ENCODE results near the gene FOSL1. TPM values are rescaled to one million over a fixed set of nuclear protein-coding genes. Genes with fewer than 3 reads are reported as not detected.

FOSL1 gene
- total RNA-seq, 1 experiment from 2014 or later: 125 TPM

- peaks cover 2 to 9% of the 10 kb centered on the region in 2 experiments; a peak in 3 of 4 replicates for H3K4me1 ChIP-seq (ENCODE audit: control insufficient read depth in 1 of 2, insufficient read depth in 2 of 2, low read length in 2 of 2)
- intact Hi-C loops (cut with micrococcal nuclease): no loop called here
- ChIA-PET POLR2A (no interaction called here), RAD21 (ENCODE audit: low non-redundant PET in 1 of 2, low total read pairs in 2 of 2, uncharacterized antibody in 2 of 2, unreplicated experiment in 2 of 2) (no interaction called here), CTCF (no interaction called here)
- ATAC-seq: no peak
- no TSS peak for BruUV-seq (replicated peaks)
- H3K4me3 ChIP-seq (replicated peaks in 1 of 2; ENCODE audit: low read depth in 1 of 2, low read length in 2 of 2): no peak overlapping the region
- no peak overlapping the region for H3K9ac ChIP-seq (ENCODE audit: low read length)
- peaks cover 15% of the 10 kb centered on the region; the same call in 1 of the 2 replicates for H3K79me2 ChIP-seq (ENCODE audit: insufficient read depth, low read length)
- H3K36me3 ChIP-seq (ENCODE audit: control insufficient read depth in 1 of 2, insufficient read depth in 2 of 2, low read length in 2 of 2): peaks cover 5 to 29% of the 10 kb centered on the region in 2 experiments; a peak in 2 of 4 replicates
- no peak overlapping the region for H2AFZ ChIP-seq (ENCODE audit: low read depth, low read length, poor library complexity, severe bottlenecking)
- H3K9me3 ChIP-seq (ENCODE audit: control insufficient read depth in 1 of 2, insufficient read depth in 1 of 2, low read depth in 1 of 2, low read length in 2 of 2): no peaks in the 10 kb centered on the region
- no peak for DNase-seq (ENCODE audit: low read depth, low spot score)
- no peaks in the 10 kb centered on the region for H3K9me2 ChIP-seq (ENCODE audit: insufficient read depth)
- H3K4me2 ChIP-seq (ENCODE audit: low read length): no peak overlapping the region
- TF ChIP-seq FOSL1 (IDR thresholded peaks at IDR 0.05; ENCODE audit: low read depth) (no peak), MAX (IDR thresholded peaks at IDR 0.05) (no peak), ATF3 (IDR thresholded peaks at IDR 0.05) (no peak), JUND (IDR thresholded peaks at IDR 0.05) (no peak), EZH2 (IDR thresholded peaks at IDR 0.05) (no peak)
- H3K27ac ChIP-seq (ENCODE audit: low read depth, low read length): no peak overlapping the region
- no peaks in the 10 kb centered on the region for H4K20me1 ChIP-seq (ENCODE audit: insufficient read depth)
- no peaks in the 10 kb centered on the region for H3K27me3 ChIP-seq (ENCODE audit: insufficient read depth, low read length)
Measured at GRCh38 chr11:65880027-65880426, 20.2 kb downstream of the FOSL1 start.

- Histone ChIP-seq H3K27ac (ENCODE audit: low read depth, low read length) (no peak within 1 kb of the TSS), H3K4me2 (ENCODE audit: low read length) (no peak within 1 kb of the TSS), H3K9me2 (ENCODE audit: insufficient read depth) (no peaks in the 10 kb centered on the region), H3K9ac (ENCODE audit: low read length) (no peak within 1 kb of the TSS), H3K27me3 (ENCODE audit: insufficient read depth, low read length) (no peaks in the 10 kb centered on the region), H3K4me3 (replicated peaks in 1 of 2; ENCODE audit: low read depth in 1 of 2, low read length in 2 of 2) (no peak within 1 kb of the TSS), H4K20me1 (ENCODE audit: insufficient read depth) (no peaks in the 10 kb centered on the region), H3K79me2 (ENCODE audit: insufficient read depth, low read length) (peaks cover 12% of the 10 kb centered on the region; the same call in 1 of the 2 replicates), H3K9me3 (ENCODE audit: control insufficient read depth in 1 of 2, insufficient read depth in 1 of 2, low read depth in 1 of 2, low read length in 2 of 2) (no peaks in the 10 kb centered on the region), H3K4me1 (ENCODE audit: control insufficient read depth in 1 of 2, insufficient read depth in 2 of 2, low read length in 2 of 2) (peaks cover 2 to 5% of the 10 kb centered on the region in 2 experiments; a peak in 2 of 4 replicates), H2AFZ (ENCODE audit: low read depth, low read length, poor library complexity, severe bottlenecking) (no peak within 1 kb of the TSS), H3K36me3 (ENCODE audit: control insufficient read depth in 1 of 2, insufficient read depth in 2 of 2, low read length in 2 of 2) (peaks cover 5 to 25% of the 10 kb centered on the region in 2 experiments; a peak in 2 of 4 replicates)
- RAD21 ChIA-PET (ENCODE audit: low non-redundant PET in 1 of 2, low total read pairs in 2 of 2, uncharacterized antibody in 2 of 2, unreplicated experiment in 2 of 2): no interaction called here
- ATAC-seq: no peak
- intact Hi-C loops (cut with micrococcal nuclease): no loop called here
- CTCF ChIA-PET: interaction anchor here (1.1 kb wide), 1 partner anchor 8 kb away, joined by 4 read pairs; the partner anchor contains the start of gene FIBP
- no TSS peak for BruUV-seq (replicated peaks)
- DNase-seq (ENCODE audit: low read depth, low spot score): no peak
- POLR2A ChIA-PET: no interaction called here
- TF ChIP-seq YY1 (IDR thresholded peaks at IDR 0.05; ENCODE audit: extremely low read depth, insufficient replicate concordance, low read depth, low read length): no peak
- no peak for TF ChIP-seq ZBTB33 (IDR thresholded peaks at IDR 0.05; ENCODE audit: extremely low read depth, insufficient replicate concordance, low read length)
- no peak for TF ChIP-seq RAD21 (IDR thresholded peaks at IDR 0.05; ENCODE audit: low read depth)
- no peak for TF ChIP-seq CBX3 (IDR thresholded peaks at IDR 0.05; ENCODE audit: low read depth)
- TF ChIP-seq REST (IDR thresholded peaks at IDR 0.05; ENCODE audit: low read depth): no peak
- TF ChIP-seq MAX (IDR thresholded peaks at IDR 0.05): no peak
- no peak for TF ChIP-seq SRF (IDR thresholded peaks at IDR 0.05; ENCODE audit: low read depth)
- TF ChIP-seq ELF1 (IDR thresholded peaks at IDR 0.05; ENCODE audit: borderline replicate concordance, low read depth): no peak
- TF ChIP-seq SIN3A (IDR thresholded peaks at IDR 0.05; ENCODE audit: low read depth): no peak
- no peak for TF ChIP-seq EZH2phosphoT487 (IDR thresholded peaks at IDR 0.05; ENCODE audit: borderline replicate concordance)
- TF ChIP-seq TCF7L2 (IDR thresholded peaks at IDR 0.05; ENCODE audit: borderline replicate concordance, extremely low read depth, insufficient read depth, insufficient read length): no peak
Measured at GRCh38 chr11:65879617-65880016, 20.6 kb downstream of the FOSL1 start, which contains the start of gene CTSW. TSS of gene CTSW (plus strand) at chr11:65879837. CDS start at chr11:65879855, 18 bp downstream.
